Stimulated activated CD8-positive, alpha-beta memory T cell treated with anti-CD3 and anti-CD28 coated beads, Interleukin-2, amount 100 ng/mL, for 48 hours (primary cell): Measurements from ENCODE around the gene SOCS3.

Source experiments
- DNase-seq, 2 donors: peaks; one replicate each; pipeline ENCODE4 v3.0.0-alpha.2; 2020; ENCODE audit warnings: low read depth in 2 of 2

The SOCS3 gene

DNA sequence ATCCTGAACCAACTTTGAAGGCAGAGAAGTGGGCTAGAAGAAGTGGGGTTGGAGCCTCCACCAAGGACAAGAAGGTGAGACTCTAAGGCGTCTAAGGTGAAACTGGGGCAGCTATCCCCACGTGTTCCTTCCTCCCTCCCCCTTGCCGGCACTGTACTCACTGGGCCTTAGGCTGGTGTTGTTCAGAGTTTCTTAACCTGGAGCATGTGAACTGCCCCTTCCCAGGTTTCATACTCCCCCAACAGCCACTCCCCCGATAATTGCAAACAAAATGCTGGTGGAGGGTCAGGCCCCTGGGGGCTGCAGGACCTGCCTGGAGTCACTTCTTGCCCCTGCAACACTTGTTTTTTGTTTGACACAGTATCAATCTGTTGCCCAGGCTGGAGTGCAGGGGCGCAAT is 7.3 kb upstream of the SOCS3 start:
- DNase-seq: no peak

DNA sequence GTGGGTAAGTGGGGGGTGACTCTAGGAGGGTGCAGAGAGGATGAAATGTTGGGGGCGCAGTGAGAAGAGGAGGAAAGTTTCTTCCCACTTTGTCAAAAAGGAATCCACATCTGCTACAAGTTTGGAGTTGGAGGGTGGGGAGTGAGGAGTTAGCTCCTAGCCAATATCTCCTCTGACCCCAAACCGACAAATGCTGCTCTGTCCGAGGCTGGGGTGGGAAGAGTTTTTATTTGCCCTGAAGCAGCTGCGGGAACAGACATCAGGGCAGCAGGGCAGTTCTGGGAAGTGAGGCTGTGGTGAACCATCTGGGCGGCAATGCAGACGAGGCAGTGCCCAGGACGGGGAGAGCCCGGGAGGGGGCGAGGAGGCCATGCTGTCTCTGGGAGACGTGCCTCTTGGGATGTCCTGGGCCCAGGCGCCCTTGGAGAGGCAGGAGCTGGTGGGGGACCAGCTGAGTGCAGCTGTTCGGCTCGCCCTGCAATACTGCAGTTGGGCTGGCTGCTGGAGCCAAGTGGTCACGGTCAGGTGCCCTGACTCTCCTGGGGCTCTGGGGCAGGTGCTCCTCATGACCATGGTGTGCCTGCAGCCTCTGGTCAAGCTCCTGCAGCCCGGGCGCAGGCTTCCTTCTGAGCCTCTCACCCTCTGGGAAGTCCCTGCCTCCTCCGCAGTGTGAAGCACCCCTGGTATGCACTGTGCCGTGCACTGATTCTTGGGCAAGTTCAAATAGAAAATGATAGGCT is 6.4 kb upstream of the SOCS3 start:
- DNase-seq: no peak

DNA sequence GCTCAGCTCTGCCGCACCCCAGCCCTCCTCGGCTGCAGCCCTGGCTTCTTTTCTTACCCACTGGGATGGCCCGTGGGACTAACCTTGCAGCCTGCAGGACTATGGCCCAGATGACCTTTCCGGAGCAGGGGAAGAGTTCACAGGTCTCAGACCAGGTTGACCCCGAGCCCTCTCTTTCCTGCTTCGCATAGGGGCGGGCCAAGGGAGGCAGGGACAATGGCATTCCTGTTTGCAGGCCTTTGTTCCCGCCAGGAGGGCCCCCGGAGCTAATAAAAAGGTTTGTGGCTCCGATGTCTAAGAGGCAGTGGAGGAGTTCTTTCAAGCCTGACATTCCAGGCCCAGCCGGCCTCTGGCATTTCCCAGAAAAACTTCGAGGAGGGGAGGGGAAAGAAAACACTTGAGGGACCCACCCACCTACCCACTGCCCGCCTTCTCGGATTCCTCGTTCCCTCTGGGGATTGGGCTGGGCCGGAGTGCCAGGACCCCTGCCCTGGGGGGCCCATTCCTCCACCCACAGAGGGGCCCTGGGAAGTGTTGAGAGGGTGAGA is 5.8 kb upstream of the SOCS3 start:
- no peak for DNase-seq

DNA sequence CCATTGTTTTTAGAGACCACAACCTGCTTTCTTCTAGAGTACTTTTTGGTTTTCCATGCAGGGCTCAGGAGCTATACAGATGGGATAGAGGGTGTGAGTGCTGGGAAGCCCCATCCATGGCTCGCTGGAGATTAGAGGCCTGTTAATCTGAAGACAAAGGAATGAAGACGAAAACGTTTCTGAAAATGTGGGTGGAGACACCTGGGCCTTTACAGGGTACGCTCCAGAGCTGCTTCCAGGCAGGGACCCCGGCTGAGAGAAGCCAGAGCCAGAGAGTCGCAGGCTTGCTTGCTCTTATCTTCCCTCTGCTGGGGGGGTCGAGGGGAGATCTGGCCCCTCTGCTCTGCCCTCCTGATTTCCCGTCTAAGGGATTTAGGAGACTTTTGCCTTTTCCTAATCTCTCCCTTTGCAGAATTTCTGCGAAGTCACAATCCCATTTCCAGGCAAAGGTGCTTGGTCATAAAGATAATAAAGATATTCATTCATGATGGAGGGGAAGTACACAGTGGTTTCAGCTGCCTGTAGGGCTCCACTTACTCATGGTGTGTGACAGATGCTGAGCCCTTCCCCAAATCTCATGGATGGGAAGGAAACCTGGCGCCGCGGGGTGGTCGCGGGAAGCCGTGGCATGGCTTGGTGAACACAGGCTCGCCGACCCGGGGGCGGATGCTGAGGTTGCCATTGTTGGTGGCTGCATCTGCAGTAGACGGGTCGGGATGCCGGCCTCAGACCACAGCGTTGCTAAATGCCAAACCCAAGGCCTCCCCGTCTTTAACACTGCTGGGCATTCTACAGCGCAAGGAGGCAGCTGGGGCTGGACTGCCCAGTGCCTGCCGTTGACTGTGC is 4.8 kb upstream of the SOCS3 start:
- no peak for DNase-seq

DNA sequence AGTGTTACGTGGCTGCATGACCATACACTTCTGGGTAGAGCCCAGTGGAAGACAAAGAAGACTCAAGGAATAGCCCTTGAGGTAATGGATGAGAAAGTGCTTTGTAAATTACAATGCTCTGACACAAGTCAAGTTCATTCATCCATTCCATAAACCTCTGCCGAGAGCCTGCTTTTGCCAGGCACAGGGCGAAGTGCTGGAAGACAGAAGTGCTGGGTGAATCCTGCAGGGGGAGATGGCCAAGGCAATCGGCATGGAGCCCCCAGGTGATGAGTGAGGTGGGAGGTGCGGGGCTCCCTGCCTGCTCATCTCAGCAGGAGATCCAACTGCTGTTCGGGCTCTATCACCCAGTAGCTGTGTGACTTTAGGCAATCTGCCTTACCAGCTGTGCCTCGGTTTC is 2.8 kb upstream of the SOCS3 start:
- DNase-seq: no peak

DNA sequence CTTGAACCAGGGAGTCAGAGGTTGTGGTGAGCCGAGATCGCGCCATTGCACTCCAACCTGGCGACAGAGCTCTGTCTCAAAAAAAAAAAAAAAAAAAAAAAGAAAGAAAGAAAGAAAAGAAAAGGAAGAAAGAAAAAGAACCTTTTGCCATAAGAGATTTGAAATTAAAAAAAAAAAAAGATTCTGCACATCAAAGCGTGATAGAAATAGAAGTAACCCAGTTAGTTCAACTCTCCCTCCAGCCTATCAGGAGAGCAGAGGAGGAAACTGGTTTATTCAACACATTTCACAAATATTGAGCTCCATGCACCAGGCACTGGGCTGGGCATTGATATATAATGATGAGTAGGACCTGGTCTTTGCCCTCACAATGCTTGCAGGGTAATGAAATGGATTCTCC is 2.4 kb upstream of the SOCS3 start:
- no peak for DNase-seq

DNA sequence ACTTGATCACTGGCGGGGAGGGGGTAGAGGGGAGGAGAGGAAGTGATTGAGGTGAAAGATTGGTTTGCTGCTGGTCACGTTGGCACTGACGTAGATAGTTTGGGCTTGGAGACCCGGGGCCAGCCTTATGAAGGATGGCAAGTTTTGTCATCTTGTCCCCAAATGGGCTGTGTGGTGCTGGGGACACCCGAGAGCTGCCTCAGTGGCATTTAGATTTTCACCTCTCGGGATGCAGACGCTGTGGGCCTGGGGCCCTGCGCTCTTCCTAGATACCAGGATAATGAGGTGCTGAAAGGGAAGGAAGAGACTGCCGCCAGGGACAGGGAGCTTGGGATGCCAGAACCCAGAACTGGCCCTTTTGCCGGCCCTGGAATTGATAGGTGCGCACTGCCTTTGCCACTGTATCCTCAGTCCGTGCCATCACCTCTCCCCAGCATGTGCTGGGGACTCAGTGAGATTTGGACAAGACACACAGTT is 1.4 kb upstream of the SOCS3 start:
- DNase-seq: no peak

DNA sequence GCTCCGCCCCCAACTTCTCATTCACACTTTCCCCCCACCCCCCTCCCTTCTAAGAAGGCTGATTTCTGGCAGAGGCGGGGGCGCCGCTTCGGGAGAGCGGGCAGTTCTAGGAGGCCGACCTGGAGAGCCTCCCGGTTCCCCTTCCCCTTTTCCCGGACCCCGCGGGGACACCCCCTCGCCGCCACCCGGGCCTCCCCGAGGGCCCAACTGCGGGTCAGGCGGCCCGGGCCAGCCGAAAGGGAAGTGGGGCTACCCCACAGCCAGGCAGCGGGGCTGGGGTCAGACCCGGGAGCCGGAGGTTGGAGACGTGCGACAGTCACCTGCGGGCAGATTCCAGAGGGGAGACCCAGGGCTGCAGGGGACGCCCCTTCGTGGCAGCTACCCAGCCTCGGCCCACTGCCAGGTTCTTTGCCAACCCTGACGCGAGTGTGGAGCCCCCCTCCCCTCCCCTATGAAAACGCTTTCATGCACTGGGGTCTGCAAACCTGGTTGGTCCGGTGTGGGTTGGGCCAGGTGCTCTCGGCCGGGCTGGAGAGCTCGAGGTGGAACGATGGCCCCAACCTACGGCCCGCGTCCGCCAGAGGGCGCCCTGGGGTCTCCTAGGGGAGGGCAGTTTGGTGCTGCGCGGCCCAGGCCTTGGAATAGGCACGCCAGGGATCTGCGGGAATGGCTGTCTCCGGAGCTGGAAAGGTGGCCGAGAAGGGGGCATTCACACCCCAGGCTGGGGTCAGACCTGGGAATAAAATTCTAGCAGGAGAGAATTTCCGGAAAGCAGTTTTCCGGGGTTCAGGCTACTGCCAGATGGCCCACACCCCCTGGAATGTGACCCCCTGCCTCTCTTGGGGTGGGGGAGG is 721 bp upstream of the SOCS3 start:
- DNase-seq: peak; percentile 93 to 96

DNA sequence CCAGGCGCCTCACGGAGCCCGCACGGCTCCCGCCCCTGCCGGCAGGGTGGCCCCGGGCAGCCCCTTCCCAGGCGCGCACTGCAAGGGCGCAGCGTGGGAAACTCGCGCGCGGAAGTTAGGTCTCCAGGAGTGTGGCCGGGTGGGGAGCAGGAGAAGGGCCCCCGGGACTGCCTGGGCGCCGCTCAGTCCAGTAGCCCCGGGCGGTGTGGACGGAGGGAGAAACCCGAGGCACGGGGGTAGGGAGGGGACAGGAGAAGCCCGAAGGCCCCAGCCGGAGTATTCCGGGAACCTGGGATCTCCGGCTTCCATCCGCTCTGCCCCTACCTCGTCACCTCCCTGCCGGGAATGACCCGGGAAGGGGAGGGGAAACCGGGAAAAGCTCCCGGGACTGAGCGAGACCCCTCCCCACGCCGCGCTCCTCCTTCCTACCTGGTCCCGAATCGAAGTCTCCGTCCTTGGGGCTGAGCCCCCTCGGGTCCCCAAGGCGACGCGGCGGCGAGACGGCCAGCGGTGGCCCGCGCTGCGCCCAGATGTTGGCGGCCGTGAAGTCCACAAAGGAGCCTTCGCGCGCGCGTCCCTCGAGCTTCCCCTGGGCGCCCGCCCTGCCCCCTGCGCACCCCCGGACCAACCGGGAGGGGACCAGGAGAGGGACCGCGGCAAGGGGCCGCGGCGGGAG is 418 bp downstream of the SOCS3 start:
- DNase-seq: no peak

DNA sequence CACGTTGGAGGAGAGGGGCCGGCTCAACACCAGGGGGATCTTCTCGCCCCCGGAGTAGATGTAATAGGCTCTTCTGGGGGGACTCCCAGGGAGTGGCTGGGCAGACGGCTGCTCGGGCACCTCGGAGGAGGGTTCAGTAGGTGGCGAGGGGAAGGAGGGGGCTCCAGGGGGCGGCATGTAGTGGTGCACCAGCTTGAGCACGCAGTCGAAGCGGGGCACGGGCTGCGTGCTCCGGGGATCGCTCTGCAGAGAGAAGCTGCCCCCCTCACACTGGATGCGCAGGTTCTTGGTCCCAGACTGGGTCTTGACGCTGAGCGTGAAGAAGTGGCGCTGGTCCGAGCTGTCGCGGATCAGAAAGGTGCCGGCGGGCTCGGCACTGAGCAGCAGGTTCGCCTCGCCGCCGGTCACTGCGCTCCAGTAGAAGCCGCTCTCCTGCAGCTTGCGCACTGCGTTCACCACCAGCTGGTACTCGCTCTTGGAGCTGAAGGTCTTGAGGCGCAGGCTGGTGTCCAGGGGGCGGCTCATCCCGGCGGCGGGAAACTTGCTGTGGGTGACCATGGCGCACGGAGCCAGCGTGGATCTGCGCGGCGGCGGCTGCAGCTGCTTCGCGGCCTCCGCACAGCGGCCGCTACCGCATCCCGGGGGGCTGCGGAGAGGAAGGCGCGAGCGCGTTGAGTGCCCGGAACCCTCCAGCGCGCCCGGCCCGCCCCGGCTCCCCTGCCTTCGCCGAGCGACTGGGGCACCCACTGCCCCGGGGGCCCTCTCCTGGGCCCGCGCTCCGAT is 1.1 kb downstream of the SOCS3 start:
- DNase-seq: no peak

DNA sequence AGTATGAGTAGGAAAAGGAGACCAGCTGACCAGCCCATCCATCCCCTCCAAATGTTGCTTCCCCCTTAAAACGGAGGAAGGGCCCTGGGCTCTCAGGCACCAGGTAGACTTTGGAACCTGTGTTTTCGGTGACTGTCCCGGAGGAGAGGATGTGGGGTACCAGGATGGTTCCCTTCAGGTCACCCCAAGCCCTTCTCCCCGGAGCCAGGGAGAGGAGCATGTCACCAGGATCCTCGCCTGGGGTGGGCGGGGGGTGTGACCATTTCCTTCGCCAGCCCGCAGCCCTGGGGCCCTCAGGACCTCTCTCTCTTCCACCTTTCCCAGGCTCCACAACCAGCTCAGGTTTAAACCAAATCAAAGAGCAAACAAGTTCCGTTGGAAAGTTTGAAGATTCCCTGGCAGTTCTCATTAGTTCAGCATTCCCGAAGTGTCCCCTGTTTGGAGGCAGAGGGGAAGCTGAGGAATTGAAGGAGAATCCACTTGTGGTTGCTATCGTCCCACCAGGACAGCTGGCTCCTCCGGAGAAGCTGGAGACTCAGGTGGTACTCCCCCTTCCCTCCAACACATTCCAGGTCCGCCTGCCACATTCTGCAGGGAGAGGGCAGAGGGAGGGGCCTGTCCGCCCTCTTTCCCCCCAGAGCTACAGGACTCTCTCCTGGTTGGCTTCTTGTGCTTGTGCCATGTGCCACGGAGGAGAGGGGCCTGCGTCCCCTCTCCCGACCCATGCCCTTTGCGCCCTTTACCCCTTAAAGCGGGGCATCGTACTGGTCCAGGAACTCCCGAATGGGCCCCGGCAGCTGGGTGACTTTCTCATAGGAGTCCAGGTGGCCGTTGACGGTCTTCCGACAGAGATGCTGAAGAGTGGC is 2.0 kb downstream of the SOCS3 start:
- no peak for DNase-seq

DNA sequence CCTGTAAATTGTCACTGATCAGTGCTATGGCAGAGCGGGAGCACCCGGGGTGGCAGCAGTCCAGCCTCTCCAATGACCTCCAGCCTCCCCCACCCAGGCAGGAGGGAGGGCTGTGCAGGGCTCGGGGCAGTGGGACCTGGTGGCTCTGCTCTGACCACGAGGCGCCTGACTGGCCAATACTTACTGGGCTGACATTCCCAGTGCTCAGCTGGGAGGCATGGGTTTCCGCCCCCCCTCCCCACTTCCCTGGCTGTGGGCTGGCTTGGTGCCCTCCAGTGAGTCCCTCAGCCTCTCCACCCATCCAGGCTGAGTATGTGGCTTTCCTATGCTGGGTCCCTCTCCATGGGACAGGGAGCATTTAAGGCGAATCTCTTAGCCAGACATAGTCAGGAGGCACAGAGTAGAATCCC is 2.7 kb downstream of the SOCS3 start:
- no peak for DNase-seq

DNA sequence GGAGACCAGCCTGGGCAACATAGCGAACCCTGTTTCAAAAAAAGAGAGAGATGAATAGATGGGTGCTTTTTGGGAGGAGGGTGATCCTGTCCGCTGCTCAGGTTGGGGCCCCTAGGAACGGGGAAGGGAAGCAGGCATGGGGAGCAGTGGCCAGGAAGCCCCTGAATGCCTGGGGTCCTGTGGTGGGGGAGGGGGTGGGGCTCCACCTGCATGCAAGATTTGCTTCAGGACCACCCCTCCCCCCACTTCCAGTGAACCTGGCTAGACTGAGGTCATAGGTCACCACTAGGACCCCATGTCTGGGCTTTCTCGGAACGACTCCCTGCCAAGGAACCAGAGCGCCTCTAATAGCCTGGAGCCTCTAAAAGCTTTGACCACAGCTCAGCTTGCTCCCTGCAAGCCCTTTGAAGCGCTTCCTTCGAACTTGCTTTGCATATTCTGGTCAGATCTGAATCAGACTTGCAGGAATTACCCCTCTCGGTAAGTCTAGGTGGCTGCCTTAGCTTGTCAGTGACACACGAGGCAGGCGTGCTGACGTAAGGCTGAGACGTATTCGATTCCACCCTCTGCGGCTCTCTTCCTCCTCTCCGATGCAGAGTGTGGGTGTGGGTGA is 3.7 kb downstream of the SOCS3 start:
- peak; percentile 72 to 81 for DNase-seq

DNA sequence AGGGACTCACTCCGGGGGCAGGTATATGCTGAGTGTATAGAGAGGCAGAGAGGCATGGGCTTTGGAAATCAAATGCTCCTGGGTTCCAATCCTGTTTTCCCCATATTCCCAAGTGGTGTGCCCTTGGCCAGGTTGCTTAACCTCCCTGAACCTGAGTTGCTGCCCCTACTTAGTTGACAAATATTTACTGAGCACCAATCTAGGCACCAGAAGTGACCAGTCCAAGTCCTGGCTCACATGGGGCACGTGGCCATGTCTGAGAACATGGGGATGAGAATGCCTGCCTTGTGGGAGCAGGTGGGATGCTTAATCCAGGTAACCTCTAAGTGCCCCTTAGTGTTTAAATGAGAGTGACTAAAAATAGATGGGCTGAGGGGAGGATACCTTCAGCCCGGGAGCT is 4.2 kb downstream of the SOCS3 start:
- DNase-seq: no peak

DNA sequence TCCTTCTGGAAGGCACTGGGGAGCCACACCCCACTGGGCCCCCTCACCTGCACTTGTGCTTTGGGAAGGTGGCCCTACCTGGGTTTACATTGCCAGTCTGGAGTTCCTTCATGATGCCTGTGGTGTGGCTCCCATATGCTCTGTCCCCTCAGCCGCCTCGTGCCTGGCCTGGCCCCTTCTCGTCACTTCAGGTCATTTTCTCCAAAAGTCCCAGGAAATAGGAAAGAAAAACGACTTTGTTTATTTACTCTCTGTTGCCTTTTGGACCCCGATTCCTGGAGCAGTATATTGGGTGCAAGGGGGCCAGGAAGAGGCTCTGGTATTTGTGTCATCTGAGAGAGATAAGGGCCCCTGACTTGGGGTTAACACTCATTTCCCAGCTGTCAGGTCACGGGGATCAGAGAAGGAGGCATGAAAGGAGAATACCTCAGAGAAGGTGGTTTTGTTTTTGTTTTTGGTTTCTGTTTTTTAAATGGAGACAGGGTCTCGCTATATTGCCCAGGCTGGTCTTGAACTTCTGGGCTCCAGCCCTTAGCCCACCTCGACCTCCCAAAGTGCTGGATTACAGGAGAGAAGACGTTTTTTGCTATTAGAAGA is 4.7 kb downstream of the SOCS3 start:
- no peak for DNase-seq

DNA sequence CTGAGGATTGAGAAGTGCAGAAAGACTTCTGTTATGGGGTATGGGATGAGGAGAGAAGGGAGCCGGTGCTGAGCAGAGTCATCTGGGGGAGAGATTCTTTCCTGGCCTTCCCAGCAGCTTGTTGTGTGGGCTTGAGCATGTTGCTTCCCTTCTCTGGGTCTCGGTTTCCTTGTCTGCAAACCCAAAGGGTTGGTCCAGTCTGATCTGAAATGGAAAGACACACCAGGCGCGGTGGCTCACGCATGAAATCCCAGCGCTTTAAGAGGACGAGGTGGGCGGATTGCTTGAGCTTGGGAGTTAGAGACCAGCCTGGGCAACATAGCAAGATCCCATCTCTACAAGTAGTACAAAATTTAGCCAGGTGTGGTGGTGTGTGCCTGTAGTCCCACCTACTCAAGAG is 6.0 kb downstream of the SOCS3 start:
- no peak for DNase-seq

DNA sequence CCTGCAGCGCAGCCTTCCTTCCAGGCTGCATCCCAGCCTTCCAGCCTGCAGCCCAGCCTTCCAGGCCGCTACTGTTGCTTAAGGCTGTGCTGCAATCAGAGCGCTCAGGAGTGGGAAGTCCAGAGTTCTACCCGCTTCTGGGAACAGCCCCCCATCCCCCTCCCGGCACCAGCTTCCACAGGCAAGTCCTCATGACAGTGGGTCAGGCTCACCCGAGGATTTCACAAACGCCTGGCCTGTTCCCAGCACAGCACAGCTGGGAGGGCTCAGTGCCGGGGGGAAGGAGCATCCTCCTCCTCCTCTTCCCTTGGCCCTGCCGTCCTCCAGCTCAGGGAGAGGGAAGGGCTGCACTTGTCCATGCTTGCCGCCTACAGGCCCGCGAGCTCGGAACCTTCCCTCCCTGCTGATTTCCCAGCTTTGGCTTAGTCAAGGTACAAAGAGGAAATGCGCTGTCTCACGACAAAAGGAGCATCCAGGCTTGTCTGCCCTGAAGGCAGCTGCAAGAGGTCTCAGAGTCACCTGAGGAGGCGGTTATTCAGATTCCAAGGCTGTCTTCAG is 8.3 kb downstream of the SOCS3 start:
- no peak for DNase-seq

DNA sequence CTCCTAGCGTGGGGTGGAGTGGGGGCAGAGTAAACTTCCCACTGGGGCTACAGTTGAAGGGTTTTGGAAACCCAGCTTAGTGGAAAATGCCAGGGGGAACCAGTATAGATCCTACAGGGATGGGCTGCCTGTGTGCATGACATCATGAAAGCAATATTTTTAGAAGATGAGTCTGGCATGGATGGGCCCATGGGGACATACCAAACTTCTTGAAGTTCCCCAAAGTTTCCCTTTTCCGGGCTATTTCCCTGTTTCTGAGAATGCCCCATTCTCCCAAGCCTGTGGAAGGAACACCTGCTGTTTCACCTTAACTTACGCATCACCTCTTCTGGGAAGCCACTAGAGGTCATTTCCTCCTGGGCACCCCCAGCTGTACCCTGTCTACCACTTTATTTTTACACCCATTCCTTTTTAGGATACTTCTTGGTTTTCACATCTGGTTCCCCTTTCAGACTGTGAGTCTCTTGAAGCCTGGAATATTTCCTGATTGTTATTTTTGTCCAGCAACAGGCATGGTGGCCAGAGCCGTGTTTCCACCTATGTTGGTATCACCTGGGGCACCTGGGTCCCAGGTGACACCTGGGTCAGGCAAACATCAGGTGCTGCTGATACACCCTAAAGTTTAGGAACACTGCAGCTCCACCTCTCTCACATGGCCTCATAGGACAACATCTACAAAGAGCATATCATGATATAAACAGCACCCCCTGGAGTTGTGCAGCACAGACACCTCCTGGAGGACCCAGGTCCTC is 9.8 kb downstream of the SOCS3 start:
- no peak for DNase-seq
